ENCODE measurements around the gene VCL.

The VCL gene

GRCh38 chr10:74076961-74077360 is 79.0 kb downstream of the VCL start:
- Histone ChIP-seq H3K9ac (ENCODE audit: insufficient read length) (no peak overlapping the region), H3K36me3 (ENCODE audit: insufficient read depth, low read length) (no peaks in the 10 kb centered on the region), H3K9me3 (ENCODE audit: low read depth, low read length) (no peaks in the 10 kb centered on the region), H3K27ac (no peak overlapping the region), H3K4me3 (no peak overlapping the region)
- TF ChIP-seq EZH2 (IDR thresholded peaks at IDR 0.05) = no peak
- no peak for TF ChIP-seq POLR2AphosphoS5 (IDR thresholded peaks at IDR 0.05; ENCODE audit: borderline replicate concordance, low read depth, low read length)
- no peak for TF ChIP-seq FOXP2 (optimal IDR thresholded peaks at IDR 0.05; ENCODE audit: control extremely low read depth, extremely low read length, insufficient read depth)
- DNase-seq (ENCODE audit: low read depth, low spot score) = no peak

- Histone ChIP-seq H3K9me3 (ENCODE audit: low read depth, low read length) (no peaks in the 10 kb centered on the region), H3K27ac (no peak overlapping the region), H3K4me3 (no peak overlapping the region), H3K36me3 (ENCODE audit: insufficient read depth, low read length) (no peaks in the 10 kb centered on the region), H3K9ac (ENCODE audit: insufficient read length) (no peak overlapping the region)
- TF ChIP-seq EZH2 (IDR thresholded peaks at IDR 0.05) = no peak
- TF ChIP-seq POLR2AphosphoS5 (IDR thresholded peaks at IDR 0.05; ENCODE audit: borderline replicate concordance, low read depth, low read length) = no peak
- TF ChIP-seq FOXP2 (optimal IDR thresholded peaks at IDR 0.05; ENCODE audit: control extremely low read depth, extremely low read length, insufficient read depth) = no peak
- no peak for DNase-seq (ENCODE audit: low read depth, low spot score)
Measured at GRCh38 chr10:74077416-74077815, 79.5 kb downstream of the VCL start.

- Histone ChIP-seq H3K4me3 (no peak overlapping the region), H3K36me3 (ENCODE audit: insufficient read depth, low read length) (no peaks in the 10 kb centered on the region), H3K27ac (no peak overlapping the region), H3K9me3 (ENCODE audit: low read depth, low read length) (no peaks in the 10 kb centered on the region), H3K9ac (ENCODE audit: insufficient read length) (no peak overlapping the region)
- DNase-seq (ENCODE audit: low read depth, low spot score) = no peak
- no peak for TF ChIP-seq EZH2 (IDR thresholded peaks at IDR 0.05)
- no peak for TF ChIP-seq FOXP2 (optimal IDR thresholded peaks at IDR 0.05; ENCODE audit: control extremely low read depth, extremely low read length, insufficient read depth)
- no peak for TF ChIP-seq POLR2AphosphoS5 (IDR thresholded peaks at IDR 0.05; ENCODE audit: borderline replicate concordance, low read depth, low read length)
Measured at GRCh38 chr10:74078037-74078436, 80.1 kb downstream of the VCL start.

GRCh38 chr10:74079028-74079935 is 81.4 kb downstream of the VCL start:
- TF ChIP-seq EZH2 (IDR thresholded peaks at IDR 0.05) = no peak
- Histone ChIP-seq H3K27ac (peak overlapping the region; percentile 48; the same call in 1 of the 2 replicates), H3K36me3 (ENCODE audit: insufficient read depth, low read length) (no peaks in the 10 kb centered on the region), H3K9ac (ENCODE audit: insufficient read length) (no peak overlapping the region), H3K9me3 (ENCODE audit: low read depth, low read length) (no peaks in the 10 kb centered on the region), H3K4me3 (no peak overlapping the region; the same call in 1 of the 2 replicates)
- no peak for DNase-seq (ENCODE audit: low read depth, low spot score)

- Histone ChIP-seq H3K9ac (ENCODE audit: insufficient read length) (no peak overlapping the region), H3K36me3 (ENCODE audit: insufficient read depth, low read length) (no peaks in the 10 kb centered on the region), H3K4me3 (peak overlapping the region; percentile 7; the same call in 1 of the 2 replicates), H3K27ac (peak overlapping the region; percentile 48; the same call in 1 of the 2 replicates), H3K9me3 (ENCODE audit: low read depth, low read length) (no peaks in the 10 kb centered on the region)
- TF ChIP-seq POLR2AphosphoS5 (IDR thresholded peaks at IDR 0.05; ENCODE audit: borderline replicate concordance, low read depth, low read length) (no peak), EZH2 (IDR thresholded peaks at IDR 0.05) (no peak), FOXP2 (optimal IDR thresholded peaks at IDR 0.05; ENCODE audit: control extremely low read depth, extremely low read length, insufficient read depth) (no peak)
- DNase-seq (ENCODE audit: low read depth, low spot score) = no peak
Measured at GRCh38 chr10:74079936-74080590, 82.1 kb downstream of the VCL start.

GRCh38 chr10:74081192-74081803 is 83.4 kb downstream of the VCL start:
- no peak overlapping the region for H3K27ac ChIP-seq
- no peaks in the 10 kb centered on the region for H3K36me3 ChIP-seq (ENCODE audit: insufficient read depth, low read length)
- TF ChIP-seq POLR2AphosphoS5 (IDR thresholded peaks at IDR 0.05; ENCODE audit: borderline replicate concordance, low read depth, low read length) (no peak), FOXP2 (optimal IDR thresholded peaks at IDR 0.05; ENCODE audit: control extremely low read depth, extremely low read length, insufficient read depth) (no peak), EZH2 (IDR thresholded peaks at IDR 0.05) (no peak)

GRCh38 chr10:74081941-74082718 is 84.2 kb downstream of the VCL start:
- no peak overlapping the region for H3K4me3 ChIP-seq
- no peaks in the 10 kb centered on the region for H3K36me3 ChIP-seq (ENCODE audit: insufficient read depth, low read length)
- DNase-seq (ENCODE audit: low read depth, low spot score) = no peak
- H3K9me3 ChIP-seq (ENCODE audit: low read depth, low read length) = no peaks in the 10 kb centered on the region
- H3K27ac ChIP-seq = no peak overlapping the region
- no peak overlapping the region for H3K9ac ChIP-seq (ENCODE audit: insufficient read length)
- TF ChIP-seq EZH2 (IDR thresholded peaks at IDR 0.05) (no peak), FOXP2 (optimal IDR thresholded peaks at IDR 0.05; ENCODE audit: control extremely low read depth, extremely low read length, insufficient read depth) (no peak), POLR2AphosphoS5 (IDR thresholded peaks at IDR 0.05; ENCODE audit: borderline replicate concordance, low read depth, low read length) (no peak)

More at GRCh38 chr10:74081192-74081803, 83.4 kb downstream of the VCL start:
- Histone ChIP-seq H3K9ac (ENCODE audit: insufficient read length) (no peak overlapping the region), H3K4me3 (no peak overlapping the region), H3K9me3 (ENCODE audit: low read depth, low read length) (no peaks in the 10 kb centered on the region)
- DNase-seq (ENCODE audit: low read depth, low spot score) = no peak

Data from SK-N-MC (cell line).